A673 (cell line): ENCODE results near the gene DPP10.

ENCODE experiments used
- CTCF ChIP-seq: fragments of 300-800, 200-600 bp; sonication (generic); conservative IDR thresholded peaks from 2 replicates; pipeline ENCODE4 v1.5.1; 2017; ENCODE audit warnings: low read depth, mild to moderate bottlenecking, antibody characterized with exemption, low read length, moderate library complexity, mixed read lengths
- EZH2 ChIP-seq: fragments of 200-600 bp; sonication (generic); IDR thresholded peaks from 2 replicates; pipeline ENCODE4 v1.6.1; 2017; ENCODE audit warnings: borderline replicate concordance, low read depth, mild to moderate bottlenecking, mixed read lengths, antibody characterized with exemption, low read length; ENCODE audit not compliant: poor library complexity, severe bottlenecking

- TF ChIP-seq CTCF (no peak), EZH2 (no peak)
Measured at GRCh38 chr2:114789989-114790388, 347.5 kb downstream of the DPP10 start.
